IPS DF 4.7 (cell line): ENCODE data around the gene ANKRD11.
"Not testable (repeated sequence)": the region's sequence is repeated elsewhere in the genome, so short reads cannot be mapped to it uniquely, and the experiment has no call there.

ENCODE experiments used
- DNase-seq: peaks from one replicate; pipeline ENCODE4 v3.0.0-alpha.2; 2013; ENCODE audit warnings: low spot score; ENCODE audit errors: extremely low read depth

Gene ANKRD11

DNA sequence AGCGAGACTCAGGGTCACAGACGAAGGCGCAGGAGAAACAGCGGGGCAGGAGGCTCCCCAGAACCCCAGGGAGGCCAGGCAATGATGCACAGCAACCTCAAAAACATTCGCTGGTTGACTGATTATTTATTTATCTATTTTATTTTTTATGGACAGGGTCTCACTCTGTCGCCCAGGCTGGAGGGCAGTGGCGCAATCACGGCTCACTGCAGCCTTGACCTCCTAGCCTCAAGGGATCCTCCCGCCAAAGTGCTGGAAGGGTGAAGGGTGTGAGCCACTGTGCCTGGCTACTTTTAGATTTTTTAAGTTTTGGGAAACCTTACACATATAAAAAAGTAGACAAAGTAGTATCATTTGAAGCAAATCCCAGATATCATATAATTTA is 189.4 kb downstream of the ANKRD11 start:
- no peak for DNase-seq

GRCh38 chr16:89300311-89300975 is 189.9 kb downstream of the ANKRD11 start:
- DNase-seq = no peak

- not testable (repeated sequence) for DNase-seq
These were observed 190.8 kb downstream of the ANKRD11 start for GRCh38 chr16:89299357-89300111.

DNA sequence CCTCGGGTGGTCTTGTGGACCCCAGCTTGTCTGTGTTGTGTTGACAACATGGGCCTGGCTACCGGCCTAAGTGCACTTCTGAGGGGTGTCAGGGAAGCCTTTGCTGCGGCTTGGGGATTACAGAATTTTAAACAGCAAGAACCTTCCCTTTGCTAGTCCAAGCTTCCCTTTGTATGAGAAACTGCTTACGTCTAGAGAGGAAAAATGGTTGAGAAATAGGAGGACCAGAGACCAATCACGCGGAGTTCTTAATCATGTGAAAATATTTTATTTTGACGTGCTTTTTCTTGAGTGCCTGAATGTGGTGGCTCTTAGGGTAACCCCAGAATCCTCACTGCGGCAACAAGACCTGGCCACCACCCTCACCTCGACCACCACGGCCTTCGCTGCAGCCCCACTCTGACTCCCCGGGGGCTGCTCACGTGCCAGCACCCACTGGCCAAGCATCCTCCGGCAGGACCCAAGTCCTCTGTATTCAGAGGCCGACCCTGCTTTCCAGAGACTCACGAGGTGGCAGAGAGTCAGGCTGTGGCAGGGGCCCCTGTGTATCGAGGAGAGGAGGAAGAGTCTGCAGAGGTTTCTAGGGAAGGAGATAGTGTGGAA is 191.6 kb downstream of the ANKRD11 start:
- DNase-seq = no peak

- no peak for DNase-seq
These were observed 192.3 kb downstream of the ANKRD11 start for GRCh38 chr16:89297910-89298545.

- DNase-seq = no peak
These were observed 193.0 kb downstream of the ANKRD11 start for GRCh38 chr16:89297156-89297874.

DNA sequence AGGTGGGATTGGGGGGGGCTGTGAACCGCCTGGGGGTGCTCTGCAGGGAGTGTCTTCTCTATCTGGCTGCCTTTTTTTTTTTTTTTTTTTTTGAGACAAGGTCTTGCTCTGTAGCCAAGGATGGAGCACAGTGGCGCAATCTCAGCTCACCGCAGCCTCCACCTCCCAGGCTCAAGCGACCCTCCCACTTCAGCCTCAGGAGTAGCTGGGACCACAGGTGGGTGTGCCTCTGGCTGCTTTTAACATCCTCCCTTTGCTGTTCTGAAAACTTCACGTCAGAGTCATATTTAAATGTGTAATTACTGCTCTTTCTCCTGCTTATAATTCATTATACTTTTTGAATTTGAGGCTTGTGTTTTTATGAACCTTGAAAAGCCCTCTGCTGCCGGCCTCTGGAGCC is 194.4 kb downstream of the ANKRD11 start:
- no peak for DNase-seq

GRCh38 chr16:89295071-89295900 is 195.1 kb downstream of the ANKRD11 start:
- DNase-seq = no peak

DNA sequence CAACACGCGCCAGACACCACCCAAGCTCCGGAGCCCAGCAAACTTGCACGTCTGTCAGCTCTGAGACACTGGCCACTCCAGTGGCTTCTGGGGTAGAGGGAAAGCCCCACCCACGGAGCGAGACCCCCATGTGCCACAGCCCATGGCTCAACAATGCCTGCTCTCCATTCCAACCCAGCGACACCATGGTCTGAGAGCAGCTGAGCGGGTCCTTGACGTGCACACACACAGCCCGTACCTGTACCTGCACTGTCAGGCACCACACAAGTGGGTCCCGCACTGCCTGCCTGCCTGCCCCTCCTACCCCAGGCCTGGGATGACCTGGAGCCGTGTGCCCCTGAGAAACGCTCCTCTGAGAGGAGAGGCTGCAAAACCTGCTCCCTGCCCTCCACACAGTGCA is 195.9 kb downstream of the ANKRD11 start:
- DNase-seq = no peak

DNA sequence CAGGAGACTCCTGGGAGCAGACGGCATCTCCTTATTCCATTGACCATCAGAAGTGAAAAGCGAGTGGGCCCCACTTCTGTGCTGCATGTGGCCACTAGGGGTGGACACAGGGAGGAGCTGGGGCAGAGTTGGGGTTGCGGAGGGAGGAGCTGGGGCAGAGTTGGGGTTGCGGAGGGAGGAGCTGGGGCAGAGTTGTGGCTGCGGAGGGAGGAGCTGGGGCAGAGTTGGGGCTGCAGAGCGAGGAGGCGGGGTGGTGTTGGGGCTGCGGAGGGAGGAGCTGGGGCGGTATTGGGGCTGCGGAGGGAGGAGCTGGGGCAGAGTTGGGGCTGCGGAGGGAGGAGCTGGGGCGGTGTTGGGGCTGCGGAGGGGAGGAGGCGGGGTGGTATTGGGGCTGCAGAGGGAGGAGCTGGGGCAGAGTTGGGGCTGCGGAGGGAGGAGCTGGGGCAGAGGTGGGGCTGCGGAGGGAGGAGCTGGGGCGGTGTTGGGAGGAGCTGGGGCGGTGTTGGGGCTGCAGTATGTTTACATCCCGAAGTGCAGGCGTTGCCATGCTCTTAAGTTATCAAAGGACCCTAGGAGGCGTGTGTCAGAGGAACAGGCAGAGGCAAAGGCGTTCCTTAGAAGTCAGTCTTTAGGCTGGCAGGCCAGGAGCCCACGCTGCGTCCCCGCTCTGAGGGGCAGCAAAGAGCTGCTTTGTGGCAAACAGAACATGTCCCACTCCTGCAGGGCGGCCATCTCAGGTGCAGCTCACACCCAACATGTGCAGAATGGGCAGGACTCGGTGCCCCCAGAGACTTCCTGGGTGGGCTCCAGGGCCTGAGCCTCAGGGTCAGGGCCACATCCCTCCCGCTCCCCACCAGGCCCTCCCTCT is 196.9 kb downstream of the ANKRD11 start:
- DNase-seq = no peak

DNA sequence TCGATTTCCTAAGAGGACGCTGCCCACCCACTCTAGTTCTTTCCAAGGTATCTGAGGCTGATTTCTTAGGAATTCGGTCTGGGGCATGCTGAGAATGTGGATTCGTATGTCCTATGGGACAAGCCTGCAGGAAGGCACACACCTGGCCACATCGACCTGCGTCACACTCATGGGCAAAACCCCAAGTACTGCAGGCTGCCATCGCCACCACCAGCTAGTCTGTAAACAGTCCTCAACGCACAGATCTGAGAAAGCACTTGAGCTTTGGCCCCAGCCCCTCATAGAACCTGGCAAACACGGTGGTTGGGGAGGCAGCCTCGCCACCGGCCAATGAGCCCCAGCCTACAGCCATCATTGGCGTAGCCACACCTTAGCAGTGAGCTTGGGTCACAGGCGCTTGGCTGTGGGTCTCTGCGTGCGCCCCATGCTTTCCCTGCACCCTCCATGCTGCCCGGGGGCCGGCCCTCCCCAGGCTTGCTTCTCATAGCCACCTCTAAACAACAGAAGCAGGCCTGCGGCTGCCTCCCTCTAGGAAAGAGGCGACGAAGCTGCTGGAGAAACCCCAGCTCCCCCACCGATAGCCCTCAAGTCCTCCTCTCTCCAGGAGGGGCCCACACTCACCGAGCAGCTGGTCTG is 197.8 kb downstream of the ANKRD11 start:
- DNase-seq = no peak

- DNase-seq = no peak
These were observed 198.6 kb downstream of the ANKRD11 start for GRCh38 chr16:89291776-89292175.

- DNase-seq = no peak
These were observed 199.0 kb downstream of the ANKRD11 start for GRCh38 chr16:89291363-89291762.

- peak; percentile 76 for DNase-seq
These were observed 199.5 kb downstream of the ANKRD11 start for GRCh38 chr16:89290887-89291286.

DNA sequence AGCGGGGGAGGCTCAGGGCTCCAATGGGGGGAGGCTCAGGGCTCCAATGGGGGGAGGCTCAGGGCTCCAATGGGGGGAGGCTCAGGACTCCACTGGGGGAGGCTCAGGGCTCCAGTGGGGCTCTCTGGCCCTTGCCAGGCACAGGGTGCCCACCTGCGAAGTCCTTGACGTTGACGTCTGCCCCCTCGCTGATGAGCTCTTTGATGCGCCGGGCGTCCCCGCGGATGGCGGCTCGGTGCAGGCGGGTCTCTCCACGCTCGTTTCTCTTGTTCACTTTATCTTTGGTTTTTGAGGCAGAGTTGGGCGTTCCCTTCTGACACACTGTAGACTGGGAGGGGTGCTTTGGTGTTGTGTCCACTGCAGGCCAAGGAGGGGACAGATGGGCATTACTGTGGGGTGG is 199.9 kb downstream of the ANKRD11 start:
- no peak for DNase-seq

GRCh38 chr16:89289428-89290395 is 200.6 kb downstream of the ANKRD11 start:
- DNase-seq = no peak

- no peak for DNase-seq
These were observed 201.4 kb downstream of the ANKRD11 start for GRCh38 chr16:89288966-89289365.

DNA sequence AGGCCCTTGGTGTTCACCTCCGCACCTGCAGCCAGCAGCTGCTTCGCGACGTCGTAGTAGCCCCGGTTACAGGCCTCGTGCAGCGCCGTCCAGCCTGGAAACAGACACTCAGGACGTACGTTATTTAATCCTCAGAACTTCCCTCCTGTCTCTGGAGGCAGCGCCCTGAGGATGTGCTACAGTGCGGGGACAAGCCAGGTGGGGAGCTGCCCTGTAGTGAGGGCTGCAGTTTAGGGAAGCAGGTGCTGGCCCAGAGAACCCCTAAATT is 201.8 kb downstream of the ANKRD11 start:
- DNase-seq = no peak
